ENCODE data around the gene GPATCH1.

GRCh38 chr19:33175886-33176669 is 95.1 kb downstream of the GPATCH1 start:
- TF ChIP-seq SIN3A (IDR thresholded peaks at IDR 0.05; ENCODE audit: borderline replicate concordance, insufficient read depth, low read length) (no peak), POLR2AphosphoS5 (IDR thresholded peaks at IDR 0.05; ENCODE audit: low read depth, low read length) (no peak), TAF1 (IDR thresholded peaks at IDR 0.05; ENCODE audit: borderline replicate concordance, insufficient read depth, low read length) (no peak)
